ENCODE results near the gene WWC1.
"Not testable (repeated sequence)": the region's sequence is repeated elsewhere in the genome, so short reads cannot be mapped to it uniquely, and the experiment has no call there.

WWC1 gene

GRCh38 chr5:168415971-168416370, 124.5 kb downstream of the WWC1 start:
- DNase-seq: no peak

- no peak for DNase-seq
Measured at GRCh38 chr5:168417731-168418429, 126.4 kb downstream of the WWC1 start.

GRCh38 chr5:168420461-168420860, 129.0 kb downstream of the WWC1 start:
- no peak for DNase-seq

- DNase-seq: no peak
Measured at GRCh38 chr5:168422431-168422830, 131.0 kb downstream of the WWC1 start.

GRCh38 chr5:168423478-168423877, 132.0 kb downstream of the WWC1 start:
- DNase-seq: no peak

- no peak for DNase-seq
Measured at GRCh38 chr5:168423971-168424370, 132.5 kb downstream of the WWC1 start.

GRCh38 chr5:168424594-168425323, 133.3 kb downstream of the WWC1 start:
- DNase-seq: no peak

GRCh38 chr5:168426007-168426863, 134.8 kb downstream of the WWC1 start:
- DNase-seq: no peak

GRCh38 chr5:168426864-168427172, 135.4 kb downstream of the WWC1 start:
- DNase-seq: no peak

- no peak for DNase-seq
Measured at GRCh38 chr5:168427224-168427623, 135.8 kb downstream of the WWC1 start.

- DNase-seq: no peak
Measured at GRCh38 chr5:168428552-168428951, 137.1 kb downstream of the WWC1 start.

GRCh38 chr5:168430296-168430695, 138.9 kb downstream of the WWC1 start:
- no peak for DNase-seq

GRCh38 chr5:168432903-168433302, 141.5 kb downstream of the WWC1 start:
- no peak for DNase-seq

GRCh38 chr5:168434001-168434400, 142.6 kb downstream of the WWC1 start:
- no peak for DNase-seq

GRCh38 chr5:168434746-168435321, 143.4 kb downstream of the WWC1 start:
- DNase-seq: no peak

- not testable (repeated sequence) for DNase-seq
Measured at GRCh38 chr5:168435340-168435739, 143.9 kb downstream of the WWC1 start.

- DNase-seq: no peak
Measured at GRCh38 chr5:168438349-168438748, 146.9 kb downstream of the WWC1 start.

GRCh38 chr5:168443533-168443932, 152.1 kb downstream of the WWC1 start:
- no peak for DNase-seq

GRCh38 chr5:168443950-168444700, 152.7 kb downstream of the WWC1 start:
- no peak for DNase-seq

- no peak for DNase-seq
Measured at GRCh38 chr5:168446983-168447619, 155.7 kb downstream of the WWC1 start.

GRCh38 chr5:168447808-168448207, 156.4 kb downstream of the WWC1 start:
- no peak for DNase-seq

GRCh38 chr5:168449166-168449565, 157.7 kb downstream of the WWC1 start:
- DNase-seq: no peak
